ENCODE results near the gene STK17B. TPM values are rescaled to one million over a fixed set of nuclear protein-coding genes. Genes with fewer than 3 reads are reported as not detected.

Gene STK17B
- total and polyA plus RNA-seq, 10 of the 15 experiments (the other 5 are each of a cell fraction or from before 2014, with no cell fraction given) = 21.2 to 108 (median 53.7) TPM

- TF ChIP-seq HSF1 (IDR thresholded peaks at IDR 0.05; ENCODE audit: low read depth, low read length) (no peak), ZSCAN29 (IDR thresholded peaks at IDR 0.05) (no peak), SUZ12 (IDR thresholded peaks at IDR 0.05; ENCODE audit: unreplicated experiment) (no peak), ATF3 (IDR thresholded peaks at IDR 0.05; ENCODE audit: borderline replicate concordance, extremely low read depth, low read depth, low read length) (no peak), MEF2A (IDR thresholded peaks at IDR 0.05; ENCODE audit: insufficient read depth, low read depth, low read length) (peak; percentile 85), HDGF (IDR thresholded peaks at IDR 0.05) (no peak), RB1 (IDR thresholded peaks at IDR 0.05; ENCODE audit: borderline replicate concordance) (0 out of 2 replicates have a peak, but pooled peaks have one; percentile 45), IKZF2 (IDR thresholded peaks at IDR 0.05) (peak; percentile 94 to 96), FOS (IDR thresholded peaks at IDR 0.05; ENCODE audit: borderline replicate concordance, extremely low read depth, insufficient read length) (no peak), KLF5 (IDR thresholded peaks at IDR 0.05; ENCODE audit: partially characterized antibody) (no peak), ZBTB4 (CRISPR knock-in tag; IDR thresholded peaks at IDR 0.05) (no peak), JUND (IDR thresholded peaks at IDR 0.05; ENCODE audit: low read depth, low read length) (no peak), TCF7 (IDR thresholded peaks at IDR 0.05; ENCODE audit: borderline replicate concordance) (no peak), CHD2 (IDR thresholded peaks at IDR 0.05; ENCODE audit: borderline replicate concordance, low read depth, low read length) (peak; percentile 39; the same call in 1 of the 2 replicates), HCFC1 (IDR thresholded peaks at IDR 0.05; ENCODE audit: low read length) (no peak), MXI1 (IDR thresholded peaks at IDR 0.05; ENCODE audit: low read depth, low read length) (no peak), MEF2B (IDR thresholded peaks at IDR 0.05; ENCODE audit: partially characterized antibody, poor library complexity, severe bottlenecking) (peak; percentile 81), CBX3 (IDR thresholded peaks at IDR 0.05; ENCODE audit: borderline replicate concordance, low read depth) (no peak), E4F1 (IDR thresholded peaks at IDR 0.05; ENCODE audit: borderline replicate concordance, partially characterized antibody) (no peak)
- TF ChIP-seq, protein P1, sequence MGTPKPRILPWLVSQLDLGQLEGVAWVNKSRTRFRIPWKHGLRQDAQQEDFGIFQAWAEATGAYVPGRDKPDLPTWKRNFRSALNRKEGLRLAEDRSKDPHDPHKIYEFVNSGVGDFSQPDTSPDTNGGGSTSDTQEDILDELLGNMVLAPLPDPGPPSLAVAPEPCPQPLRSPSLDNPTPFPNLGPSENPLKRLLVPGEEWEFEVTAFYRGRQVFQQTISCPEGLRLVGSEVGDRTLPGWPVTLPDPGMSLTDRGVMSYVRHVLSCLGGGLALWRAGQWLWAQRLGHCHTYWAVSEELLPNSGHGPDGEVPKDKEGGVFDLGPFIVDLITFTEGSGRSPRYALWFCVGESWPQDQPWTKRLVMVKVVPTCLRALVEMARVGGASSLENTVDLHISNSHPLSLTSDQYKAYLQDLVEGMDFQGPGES (IDR thresholded peaks at IDR 0.05) = no peak
Measured at GRCh38 chr2:196176142-196176738, 4.9 kb upstream of the STK17B start (continued).

All from GM12878 (cell line).